ENCODE measurements around the gene SYT17.

The SYT17 gene

GRCh38 chr16:19165101-19165500 lies 2.9 kb upstream of the SYT17 start:
- no peak overlapping the region for H3K9ac ChIP-seq (ENCODE audit: insufficient read length, low read depth)
- no peaks in the 10 kb centered on the region for H3K36me3 ChIP-seq (ENCODE audit: insufficient read depth, insufficient read length, low read length)
- TF ChIP-seq YY1 (IDR thresholded peaks at IDR 0.05; ENCODE audit: insufficient read depth, insufficient read length) (no peak), SUZ12 (IDR thresholded peaks at IDR 0.05; ENCODE audit: extremely low read depth, insufficient read depth, insufficient read length) (no peak), ZNF274 (IDR thresholded peaks at IDR 0.05; ENCODE audit: low read depth, low read length) (no peak)
- no peak for DNase-seq (ENCODE audit: low read depth, low spot score)
- H3K4me3 ChIP-seq (ENCODE audit: insufficient read length, low read depth) = no peak overlapping the region
- peaks cover 9% of the 10 kb centered on the region for H3K27me3 ChIP-seq (ENCODE audit: insufficient read depth, insufficient read length)
- no peaks in the 10 kb centered on the region for H3K4me1 ChIP-seq (ENCODE audit: insufficient read depth, insufficient read length)
- peaks cover 9% of the 10 kb centered on the region for H3K9me3 ChIP-seq (ENCODE audit: insufficient read depth, low read length)

- Histone ChIP-seq H3K9ac (ENCODE audit: insufficient read length, low read depth) (no peak overlapping the region), H3K9me3 (ENCODE audit: insufficient read depth, low read length) (peaks cover 9% of the 10 kb centered on the region), H3K36me3 (ENCODE audit: insufficient read depth, insufficient read length, low read length) (no peaks in the 10 kb centered on the region), H3K27me3 (ENCODE audit: insufficient read depth, insufficient read length) (peaks cover 9% of the 10 kb centered on the region), H3K4me1 (ENCODE audit: insufficient read depth, insufficient read length) (no peaks in the 10 kb centered on the region), H3K4me3 (ENCODE audit: insufficient read length, low read depth) (no peak overlapping the region)
- DNase-seq (ENCODE audit: low read depth, low spot score) = no peak
- no peak for TF ChIP-seq SUZ12 (IDR thresholded peaks at IDR 0.05; ENCODE audit: extremely low read depth, insufficient read depth, insufficient read length)
- TF ChIP-seq YY1 (IDR thresholded peaks at IDR 0.05; ENCODE audit: insufficient read depth, insufficient read length) = no peak
- TF ChIP-seq ZNF274 (IDR thresholded peaks at IDR 0.05; ENCODE audit: low read depth, low read length) = no peak
These were observed 1.5 kb upstream of the SYT17 start for GRCh38 chr16:19166500-19166899.

GRCh38 chr16:19168371-19169081 lies 486 bp downstream of the SYT17 start:
- H3K27me3 ChIP-seq (ENCODE audit: insufficient read depth, insufficient read length) = peaks cover 9% of the 10 kb centered on the region
- no peak for TF ChIP-seq SUZ12 (IDR thresholded peaks at IDR 0.05; ENCODE audit: extremely low read depth, insufficient read depth, insufficient read length)
- TF ChIP-seq YY1 (IDR thresholded peaks at IDR 0.05; ENCODE audit: insufficient read depth, insufficient read length) = peak; percentile 5
- peak overlapping the region; percentile 65 for H3K4me3 ChIP-seq (ENCODE audit: insufficient read length, low read depth)
- DNase-seq (ENCODE audit: low read depth, low spot score) = no peak
- H3K9ac ChIP-seq (ENCODE audit: insufficient read length, low read depth) = peak overlapping the region; percentile 79
- peaks cover 2% of the 10 kb centered on the region for H3K9me3 ChIP-seq (ENCODE audit: insufficient read depth, low read length)
- H3K36me3 ChIP-seq (ENCODE audit: insufficient read depth, insufficient read length, low read length) = no peaks in the 10 kb centered on the region
- H3K4me1 ChIP-seq (ENCODE audit: insufficient read depth, insufficient read length) = no peaks in the 10 kb centered on the region

- peak overlapping the region; percentile 65 for H3K4me3 ChIP-seq (ENCODE audit: insufficient read length, low read depth)
- peaks cover 9% of the 10 kb centered on the region for H3K27me3 ChIP-seq (ENCODE audit: insufficient read depth, insufficient read length)
- DNase-seq (ENCODE audit: low read depth, low spot score) = no peak
These were observed 1.1 kb downstream of the SYT17 start for GRCh38 chr16:19169082-19169639.

GRCh38 chr16:19170043-19170655 lies 2.1 kb downstream of the SYT17 start:
- H3K36me3 ChIP-seq (ENCODE audit: insufficient read depth, insufficient read length, low read length) = peaks cover 6% of the 10 kb centered on the region
- H3K27me3 ChIP-seq (ENCODE audit: insufficient read depth, insufficient read length) = peaks cover 9% of the 10 kb centered on the region
- H3K9ac ChIP-seq (ENCODE audit: insufficient read length, low read depth) = no peak overlapping the region
- H3K4me1 ChIP-seq (ENCODE audit: insufficient read depth, insufficient read length) = no peaks in the 10 kb centered on the region
- TF ChIP-seq YY1 (IDR thresholded peaks at IDR 0.05; ENCODE audit: insufficient read depth, insufficient read length) = no peak
- TF ChIP-seq SUZ12 (IDR thresholded peaks at IDR 0.05; ENCODE audit: extremely low read depth, insufficient read depth, insufficient read length) = no peak
- no peak for TF ChIP-seq ZNF274 (IDR thresholded peaks at IDR 0.05; ENCODE audit: low read depth, low read length)
- H3K9me3 ChIP-seq (ENCODE audit: insufficient read depth, low read length) = no peaks in the 10 kb centered on the region
- no peak for DNase-seq (ENCODE audit: low read depth, low spot score)
- H3K4me3 ChIP-seq (ENCODE audit: insufficient read length, low read depth) = no peak overlapping the region

More at GRCh38 chr16:19169082-19169639, 1.1 kb downstream of the SYT17 start:
- Histone ChIP-seq H3K4me1 (ENCODE audit: insufficient read depth, insufficient read length) (no peaks in the 10 kb centered on the region), H3K36me3 (ENCODE audit: insufficient read depth, insufficient read length, low read length) (peaks cover 3% of the 10 kb centered on the region), H3K9ac (ENCODE audit: insufficient read length, low read depth) (peak overlapping the region; percentile 26), H3K9me3 (ENCODE audit: insufficient read depth, low read length) (no peaks in the 10 kb centered on the region)
- no peak for TF ChIP-seq YY1 (IDR thresholded peaks at IDR 0.05; ENCODE audit: insufficient read depth, insufficient read length)
- TF ChIP-seq ZNF274 (IDR thresholded peaks at IDR 0.05; ENCODE audit: low read depth, low read length) = no peak
- no peak for TF ChIP-seq SUZ12 (IDR thresholded peaks at IDR 0.05; ENCODE audit: extremely low read depth, insufficient read depth, insufficient read length)

- no peak for TF ChIP-seq YY1 (IDR thresholded peaks at IDR 0.05; ENCODE audit: insufficient read depth, insufficient read length)
- no peak for TF ChIP-seq SUZ12 (IDR thresholded peaks at IDR 0.05; ENCODE audit: extremely low read depth, insufficient read depth, insufficient read length)
- no peak for TF ChIP-seq ZNF274 (IDR thresholded peaks at IDR 0.05; ENCODE audit: low read depth, low read length)
- no peaks in the 10 kb centered on the region for H3K4me1 ChIP-seq (ENCODE audit: insufficient read depth, insufficient read length)
- H3K36me3 ChIP-seq (ENCODE audit: insufficient read depth, insufficient read length, low read length) = peaks cover 6% of the 10 kb centered on the region
- no peak for DNase-seq (ENCODE audit: low read depth, low spot score)
- H3K9ac ChIP-seq (ENCODE audit: insufficient read length, low read depth) = no peak overlapping the region
- H3K4me3 ChIP-seq (ENCODE audit: insufficient read length, low read depth) = no peak overlapping the region
- H3K27me3 ChIP-seq (ENCODE audit: insufficient read depth, insufficient read length) = peaks cover 9% of the 10 kb centered on the region
- H3K9me3 ChIP-seq (ENCODE audit: insufficient read depth, low read length) = no peaks in the 10 kb centered on the region
These were observed 4.2 kb downstream of the SYT17 start for GRCh38 chr16:19172098-19172780.

GRCh38 chr16:19173059-19173458 lies 5.0 kb downstream of the SYT17 start:
- Histone ChIP-seq H3K4me3 (ENCODE audit: insufficient read length, low read depth) (no peak overlapping the region), H3K9ac (ENCODE audit: insufficient read length, low read depth) (no peak overlapping the region), H3K27me3 (ENCODE audit: insufficient read depth, insufficient read length) (peaks cover 9% of the 10 kb centered on the region), H3K9me3 (ENCODE audit: insufficient read depth, low read length) (no peaks in the 10 kb centered on the region), H3K4me1 (ENCODE audit: insufficient read depth, insufficient read length) (no peaks in the 10 kb centered on the region), H3K36me3 (ENCODE audit: insufficient read depth, insufficient read length, low read length) (peaks cover 6% of the 10 kb centered on the region)
- TF ChIP-seq YY1 (IDR thresholded peaks at IDR 0.05; ENCODE audit: insufficient read depth, insufficient read length) (no peak), SUZ12 (IDR thresholded peaks at IDR 0.05; ENCODE audit: extremely low read depth, insufficient read depth, insufficient read length) (no peak), ZNF274 (IDR thresholded peaks at IDR 0.05; ENCODE audit: low read depth, low read length) (no peak)
- no peak for DNase-seq (ENCODE audit: low read depth, low spot score)
